ENCODE measurements around the gene RPRD1B. TPM values are rescaled to one million over a fixed set of nuclear protein-coding genes. Genes with fewer than 3 reads are reported as not detected.

Gene RPRD1B
- total and polyA plus RNA-seq, 2 of the 13 experiments (the other 11 are each of a cell fraction or from before 2014, with no cell fraction given): 31.1 to 41.5 TPM

DNA sequence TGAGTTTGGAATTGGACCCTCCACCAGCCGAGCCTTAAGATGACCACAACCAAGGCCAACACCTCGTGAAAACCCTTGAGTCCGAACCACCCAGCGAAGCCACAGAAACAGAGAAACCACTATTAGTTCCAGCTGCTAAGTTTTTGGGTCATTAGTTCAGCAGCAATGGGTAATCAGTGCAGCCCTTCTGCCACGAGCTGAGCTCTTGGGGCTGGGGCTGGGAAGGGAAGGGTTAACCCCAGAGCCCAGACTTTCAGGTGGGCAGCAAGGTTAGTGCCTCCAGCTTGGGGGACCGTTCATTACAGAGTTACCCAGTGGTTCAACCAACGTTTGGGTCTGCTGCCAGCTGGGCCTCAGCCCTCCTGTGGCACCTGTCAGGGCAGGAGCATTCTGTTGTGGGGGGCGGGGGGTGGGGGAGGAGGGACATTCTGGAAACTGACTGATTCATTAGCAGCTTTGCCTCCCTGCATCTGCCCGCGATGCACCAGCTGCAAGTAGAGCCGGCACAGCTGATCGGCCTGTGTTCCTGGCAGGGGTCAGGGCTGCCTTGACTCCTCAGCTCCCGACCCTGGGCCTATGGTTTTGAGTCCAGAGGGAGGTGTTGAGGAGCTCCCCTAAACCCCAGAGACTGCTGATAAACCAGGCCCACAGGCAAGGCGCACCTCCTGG, 78.8 kb downstream of the RPRD1B start:
- CTCF ChIA-PET (ENCODE audit: low intra/inter-chr PET ratio, low total read pairs): interaction anchor here (1.1 to 3.0 kb wide), 3 partner anchors 39 to 53 kb away, joined by 3 to 17 read pairs (median 4); partner anchors contain the start of gene TGM2
- DNase-seq (ENCODE audit: low spot score) (no peak), FAIRE-seq (no peak), ATAC-seq (no peak)
- no peaks in the 10 kb centered on the region for H3K9me3 ChIP-seq (ENCODE audit: low read length)
- H2AFZ ChIP-seq (ENCODE audit: low read length): no peak overlapping the region
- no peak overlapping the region for H3K4me2 ChIP-seq (ENCODE audit: low read depth, low read length)
- intact Hi-C loops (cut with micrococcal nuclease; ENCODE audit: unreplicated experiment): no loop called here
- no peak overlapping the region for H3K27ac ChIP-seq (ENCODE audit: extremely low read length, insufficient read depth, low read length)
- no TSS peak for BruUV-seq (replicated peaks)
- H3K9ac ChIP-seq (ENCODE audit: insufficient read depth, low read depth, low read length): no peak overlapping the region
- WGBS (ENCODE audit: low lambda C conversion rate): 82% methylated on average over 9 of the region's 14 CpGs
- no peaks in the 10 kb centered on the region for H3K27me3 ChIP-seq (ENCODE audit: control insufficient read depth in 1 of 2, insufficient read depth in 2 of 2, low read length in 2 of 2)
- no peaks in the 10 kb centered on the region for H3K36me3 ChIP-seq (replicated peaks in 1 of 2; ENCODE audit: control insufficient read depth in 1 of 2, insufficient read depth in 2 of 2, low read length in 2 of 2)
- no peak overlapping the region for H3K4me3 ChIP-seq (replicated peaks in 1 of 3; ENCODE audit: insufficient read depth in 1 of 3, low read depth in 2 of 3, low read length in 3 of 3)
- H4K20me1 ChIP-seq (ENCODE audit: insufficient read depth, low read length): no peaks in the 10 kb centered on the region
- H3K4me1 ChIP-seq (ENCODE audit: insufficient read depth, low read length): peaks cover 60% of the 10 kb centered on the region
- POLR2A ChIA-PET: interaction anchor here (0.8 to 3.7 kb wide), 5 partner anchors 11 to 109 kb away, joined by 4 to 21 read pairs (median 4); no protein-coding TSS in a partner anchor
- in situ Hi-C loops (cut with HindIII; ENCODE audit: extremely low pct_ligation_motif_present, low pct_unique_long_range_greater_than_20kb): no loop called here
- H3K79me2 ChIP-seq (ENCODE audit: insufficient read depth, low read length): no peaks in the 10 kb centered on the region
- TF ChIP-seq, protein P1, sequence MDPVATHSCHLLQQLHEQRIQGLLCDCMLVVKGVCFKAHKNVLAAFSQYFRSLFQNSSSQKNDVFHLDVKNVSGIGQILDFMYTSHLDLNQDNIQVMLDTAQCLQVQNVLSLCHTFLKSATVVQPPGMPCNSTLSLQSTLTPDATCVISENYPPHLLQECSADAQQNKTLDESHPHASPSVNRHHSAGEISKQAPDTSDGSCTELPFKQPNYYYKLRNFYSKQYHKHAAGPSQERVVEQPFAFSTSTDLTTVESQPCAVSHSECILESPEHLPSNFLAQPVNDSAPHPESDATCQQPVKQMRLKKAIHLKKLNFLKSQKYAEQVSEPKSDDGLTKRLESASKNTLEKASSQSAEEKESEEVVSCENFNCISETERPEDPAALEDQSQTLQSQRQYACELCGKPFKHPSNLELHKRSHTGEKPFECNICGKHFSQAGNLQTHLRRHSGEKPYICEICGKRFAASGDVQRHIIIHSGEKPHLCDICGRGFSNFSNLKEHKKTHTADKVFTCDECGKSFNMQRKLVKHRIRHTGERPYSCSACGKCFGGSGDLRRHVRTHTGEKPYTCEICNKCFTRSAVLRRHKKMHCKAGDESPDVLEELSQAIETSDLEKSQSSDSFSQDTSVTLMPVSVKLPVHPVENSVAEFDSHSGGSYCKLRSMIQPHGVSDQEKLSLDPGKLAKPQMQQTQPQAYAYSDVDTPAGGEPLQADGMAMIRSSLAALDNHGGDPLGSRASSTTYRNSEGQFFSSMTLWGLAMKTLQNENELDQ (CRISPR knock-in tag; IDR thresholded peaks at IDR 0.05; ENCODE audit: borderline replicate concordance): no peak
- 0 out of 2 replicates have a peak, but pooled peaks have one; percentile 53 for TF ChIP-seq DZIP1 (CRISPR knock-in tag; IDR thresholded peaks at IDR 0.05)
- no peak for TF ChIP-seq GLI4 (CRISPR knock-in tag; IDR thresholded peaks at IDR 0.05; ENCODE audit: borderline replicate concordance)
- TF ChIP-seq, protein P2, sequence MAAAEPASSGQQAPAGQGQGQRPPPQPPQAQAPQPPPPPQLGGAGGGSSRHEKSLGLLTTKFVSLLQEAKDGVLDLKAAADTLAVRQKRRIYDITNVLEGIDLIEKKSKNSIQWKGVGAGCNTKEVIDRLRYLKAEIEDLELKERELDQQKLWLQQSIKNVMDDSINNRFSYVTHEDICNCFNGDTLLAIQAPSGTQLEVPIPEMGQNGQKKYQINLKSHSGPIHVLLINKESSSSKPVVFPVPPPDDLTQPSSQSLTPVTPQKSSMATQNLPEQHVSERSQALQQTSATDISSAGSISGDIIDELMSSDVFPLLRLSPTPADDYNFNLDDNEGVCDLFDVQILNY (CRISPR knock-in tag; conservative IDR thresholded peaks at IDR 0.05): no peak
- no peak for TF ChIP-seq TARDBP (CRISPR knock-in tag; IDR thresholded peaks at IDR 0.05)
- no peak for TF ChIP-seq SMAD3 (CRISPR knock-in tag; IDR thresholded peaks at IDR 0.05)
- no peak for TF ChIP-seq ZNF749 (CRISPR knock-in tag; IDR thresholded peaks at IDR 0.05; ENCODE audit: borderline replicate concordance)
- no peak for TF ChIP-seq ZNF597 (CRISPR knock-in tag; IDR thresholded peaks at IDR 0.05)
- TF ChIP-seq ELK4 (CRISPR knock-in tag; IDR thresholded peaks at IDR 0.05; ENCODE audit: borderline replicate concordance): no peak
- 0 out of 2 replicates have a peak, but pooled peaks have one; percentile 33 for TF ChIP-seq NRL (CRISPR knock-in tag; IDR thresholded peaks at IDR 0.05; ENCODE audit: borderline replicate concordance)
- peak; percentile 85; the same call in 1 of the 2 replicates for TF ChIP-seq FOXO4 (CRISPR knock-in tag; conservative IDR thresholded peaks at IDR 0.05)
